HepG2 (cell line): ENCODE data around the gene TOP2A. TPM values are rescaled to one million over a fixed set of nuclear protein-coding genes. Genes with fewer than 3 reads are reported as not detected.

Experiments
- AGO2 ChIP-seq: fragments of 200-400 bp; formaldehyde crosslinking; optimal IDR thresholded peaks from 2 replicates; pipeline ENCODE3; 2017; ENCODE audit warnings: mild to moderate bottlenecking, low read depth, low read length, moderate library complexity
- ATF2 ChIP-seq: sonication (generic); formaldehyde crosslinking; IDR thresholded peaks from 2 replicates; pipeline ENCODE4 v1.4.0; 2020; ENCODE audit warnings: missing genetic modification reagents
- GZF1 ChIP-seq: sonication (generic); formaldehyde crosslinking; IDR thresholded peaks from 2 replicates; pipeline ENCODE4 v1.5.1; 2020; ENCODE audit warnings: mild to moderate bottlenecking, missing genetic modification reagents
- HMGA1 ChIP-seq: sonication (generic); formaldehyde crosslinking; conservative IDR thresholded peaks from 2 replicates; pipeline ENCODE4 v1.4.0; 2020; ENCODE audit warnings: missing genetic modification reagents
- JARID2 ChIP-seq: sonication (generic); formaldehyde crosslinking; IDR thresholded peaks from 2 replicates; pipeline ENCODE4 v1.8.1; 2023; ENCODE audit warnings: missing genetic modification reagents, inconsistent platforms; ENCODE audit not compliant: insufficient replicate concordance
- KAT7 ChIP-seq: IDR thresholded peaks from 2 replicates; pipeline ENCODE4 v1.6.1; 2018; ENCODE audit warnings: borderline replicate concordance, missing compliant biosample characterization
- NPAS2 ChIP-seq: sonication (generic); formaldehyde crosslinking; IDR thresholded peaks from 2 replicates; pipeline ENCODE4 v1.8.0; 2022; ENCODE audit warnings: mild to moderate bottlenecking, missing genetic modification reagents, borderline replicate concordance
- POLR2G ChIP-seq: fragments of 200-400 bp; formaldehyde crosslinking; IDR thresholded peaks from 2 replicates; pipeline ENCODE4 v1.6.1; 2018; ENCODE audit warnings: mild to moderate bottlenecking, low read depth, low read length, moderate library complexity
- RFXAP ChIP-seq: sonication (generic); formaldehyde crosslinking; IDR thresholded peaks from 2 replicates; pipeline ENCODE4 v1.4.0; 2020; ENCODE audit warnings: missing genetic modification reagents, borderline replicate concordance
- SALL2 ChIP-seq: sonication (generic); formaldehyde crosslinking; IDR thresholded peaks from 2 replicates; pipeline ENCODE4 v1.8.1; 2023; ENCODE audit warnings: mild to moderate bottlenecking, missing genetic modification reagents, inconsistent platforms
- SCMH1 ChIP-seq: sonication (generic); formaldehyde crosslinking; IDR thresholded peaks from 2 replicates; pipeline ENCODE4 v1.9.0; 2021; ENCODE audit warnings: missing genetic modification reagents, mild to moderate bottlenecking, borderline replicate concordance
- TMF1 ChIP-seq: sonication (generic); formaldehyde crosslinking; IDR thresholded peaks from 2 replicates; pipeline ENCODE4 v1.8.1; 2022; ENCODE audit warnings: low read depth, missing genetic modification reagents
- ZBTB26 ChIP-seq: IDR thresholded peaks from 2 replicates; pipeline ENCODE4 v1.6.1; 2016; ENCODE audit warnings: missing compliant biosample characterization, missing genetic modification reagents, borderline replicate concordance
- ZFP36L2 ChIP-seq: sonication (generic); formaldehyde crosslinking; IDR thresholded peaks from 2 replicates; pipeline ENCODE4 v1.4.0; 2020; ENCODE audit warnings: missing genetic modification reagents
- ZMYM3 ChIP-seq: sonication (generic); formaldehyde crosslinking; IDR thresholded peaks from 2 replicates; pipeline ENCODE4 v1.5.1; 2020; ENCODE audit warnings: mild to moderate bottlenecking, missing genetic modification reagents
- ZNF136 ChIP-seq: sonication (generic); formaldehyde crosslinking; IDR thresholded peaks from 2 replicates; pipeline ENCODE4 v1.8.1; 2022; ENCODE audit warnings: low read depth, mild to moderate bottlenecking, moderate library complexity, missing genetic modification reagents
- ZNF230 ChIP-seq: sonication (generic); formaldehyde crosslinking; IDR thresholded peaks from 2 replicates; pipeline ENCODE4 v1.4.0; 2020; ENCODE audit warnings: mild to moderate bottlenecking, missing genetic modification reagents
- ZNF367 ChIP-seq: sonication (generic); formaldehyde crosslinking; IDR thresholded peaks from 2 replicates; pipeline ENCODE4 v1.4.0; 2020; ENCODE audit warnings: missing genetic modification reagents, borderline replicate concordance
- ZNF446 ChIP-seq: sonication (generic); formaldehyde crosslinking; IDR thresholded peaks from 2 replicates; pipeline ENCODE4 v1.5.0; 2020; ENCODE audit warnings: mild to moderate bottlenecking, missing genetic modification reagents
- ZNF503 ChIP-seq: sonication (generic); formaldehyde crosslinking; IDR thresholded peaks from 2 replicates; pipeline ENCODE4 v1.4.0; 2020; ENCODE audit warnings: missing genetic modification reagents
- ZNF878 ChIP-seq: sonication (generic); formaldehyde crosslinking; IDR thresholded peaks from 2 replicates; pipeline ENCODE4 v1.8.1; 2023; ENCODE audit warnings: mild to moderate bottlenecking, missing genetic modification reagents, moderate library complexity
- ZSCAN20 ChIP-seq: sonication (generic); formaldehyde crosslinking; IDR thresholded peaks from 2 replicates; pipeline ENCODE4 v1.4.0; 2020; ENCODE audit warnings: missing genetic modification reagents, mild to moderate bottlenecking, borderline replicate concordance
- polyA plus RNA-seq, 8 experiments: library from polyadenylated mRNA; depleted of rRNA in 3 of 8; stranded (reverse) in 7 of 8; unstranded in 1 of 8; fragments of >200 nt; fragmentation: Illumina TruSeq in 4 of 8; extraction: Trizol in 4 of 8; gene quantifications; 2 replicates each; pipeline versions ENCODE4 v1.2.1 to v1.2.3, GENCODE V29; 2011 to 2016; ENCODE audit warnings: low read depth in 4 of 8, missing spikeins in 1 of 8, mixed read lengths in 1 of 8; ENCODE audit not compliant: insufficient read depth in 1 of 8
- total RNA-seq, 5 experiments: library from RNA; depleted of rRNA; stranded (reverse); fragments of >200 nt; fragmentation: Illumina TruSeq; extraction: Trizol; gene quantifications; 2 replicates each; pipeline ENCODE4 v1.2.3, GENCODE V29; 2016; ENCODE audit warnings: low read depth in 1 of 5
- TF ChIP-seq, protein P1 (sequence below): sonication (generic); formaldehyde crosslinking; IDR thresholded peaks from 2 replicates; pipeline ENCODE4 v1.8.0; 2022; ENCODE audit warnings: missing genetic modification reagents, mild to moderate bottlenecking, borderline replicate concordance
- TF ChIP-seq, protein P2 (sequence below): sonication (generic); formaldehyde crosslinking; IDR thresholded peaks from 2 replicates; pipeline ENCODE4 v1.5.1; 2020; ENCODE audit warnings: mild to moderate bottlenecking, moderate library complexity, missing genetic modification reagents

TOP2A gene
- total and polyA plus RNA-seq, 2 of the 13 experiments (the other 11 are each of a cell fraction or from before 2014, with no cell fraction given): 108 to 327 TPM

GRCh38 chr17:40448213-40448638 lies 30.5 kb upstream of the TOP2A start (continued):
- TF ChIP-seq SALL2 (CRISPR knock-in tag) (0 out of 2 replicates have a peak, but pooled peaks have one; percentile 36), ZSCAN20 (CRISPR knock-in tag) (no peak), ZNF230 (CRISPR knock-in tag) (no peak), AGO2 (no peak), SCMH1 (CRISPR knock-in tag) (no peak), ZNF446 (peak; percentile 75; the same call in 1 of the 2 replicates), POLR2G (no peak), ZNF503 (CRISPR knock-in tag) (no peak), JARID2 (CRISPR knock-in tag) (no peak), ZNF136 (0 out of 2 replicates have a peak, but pooled peaks have one; percentile 43), ZFP36L2 (no peak), HMGA1 (CRISPR knock-in tag) (no peak), RFXAP (CRISPR knock-in tag) (no peak), TMF1 (CRISPR knock-in tag) (0 out of 2 replicates have a peak, but pooled peaks have one; percentile 24), NPAS2 (no peak), ZNF367 (no peak), KAT7 (CRISPR knock-in tag) (no peak; the same call in 1 of the 2 replicates), GZF1 (CRISPR knock-in tag) (0 out of 2 replicates have a peak, but pooled peaks have one; percentile 71), ZNF878 (CRISPR knock-in tag) (no peak), ATF2 (CRISPR knock-in tag) (no peak; the same call in 1 of the 2 replicates), ZMYM3 (CRISPR knock-in tag) (no peak), ZBTB26 (CRISPR knock-in tag) (no peak)
- TF ChIP-seq, protein P1, sequence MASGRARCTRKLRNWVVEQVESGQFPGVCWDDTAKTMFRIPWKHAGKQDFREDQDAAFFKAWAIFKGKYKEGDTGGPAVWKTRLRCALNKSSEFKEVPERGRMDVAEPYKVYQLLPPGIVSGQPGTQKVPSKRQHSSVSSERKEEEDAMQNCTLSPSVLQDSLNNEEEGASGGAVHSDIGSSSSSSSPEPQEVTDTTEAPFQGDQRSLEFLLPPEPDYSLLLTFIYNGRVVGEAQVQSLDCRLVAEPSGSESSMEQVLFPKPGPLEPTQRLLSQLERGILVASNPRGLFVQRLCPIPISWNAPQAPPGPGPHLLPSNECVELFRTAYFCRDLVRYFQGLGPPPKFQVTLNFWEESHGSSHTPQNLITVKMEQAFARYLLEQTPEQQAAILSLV (CRISPR knock-in tag): no peak
- TF ChIP-seq, protein P2, sequence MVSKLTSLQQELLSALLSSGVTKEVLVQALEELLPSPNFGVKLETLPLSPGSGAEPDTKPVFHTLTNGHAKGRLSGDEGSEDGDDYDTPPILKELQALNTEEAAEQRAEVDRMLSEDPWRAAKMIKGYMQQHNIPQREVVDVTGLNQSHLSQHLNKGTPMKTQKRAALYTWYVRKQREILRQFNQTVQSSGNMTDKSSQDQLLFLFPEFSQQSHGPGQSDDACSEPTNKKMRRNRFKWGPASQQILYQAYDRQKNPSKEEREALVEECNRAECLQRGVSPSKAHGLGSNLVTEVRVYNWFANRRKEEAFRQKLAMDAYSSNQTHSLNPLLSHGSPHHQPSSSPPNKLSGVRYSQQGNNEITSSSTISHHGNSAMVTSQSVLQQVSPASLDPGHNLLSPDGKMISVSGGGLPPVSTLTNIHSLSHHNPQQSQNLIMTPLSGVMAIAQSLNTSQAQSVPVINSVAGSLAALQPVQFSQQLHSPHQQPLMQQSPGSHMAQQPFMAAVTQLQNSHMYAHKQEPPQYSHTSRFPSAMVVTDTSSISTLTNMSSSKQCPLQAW (CRISPR knock-in tag): no peak
